Colonic mucosa (tissue), 4 donors: ENCODE results near the gene APOBEC2. TPM values are rescaled to one million over a fixed set of nuclear protein-coding genes. Genes with fewer than 3 reads are reported as not detected.

Source experiments
- DNase-seq: peaks from one replicate; pipeline ENCODE4 v3.0.0-alpha.2; 2020
- H3K27ac ChIP-seq: fragments of 200-600 bp; one replicate; pipeline ENCODE4 v1.8.0; 2021
- H3K27me3 ChIP-seq: fragments of 200-600 bp; one replicate; pipeline ENCODE4 v1.8.0; 2021
- H3K36me3 ChIP-seq: fragments of 200-600 bp; one replicate; pipeline ENCODE4 v1.8.0; 2021
- H3K4me1 ChIP-seq: fragments of 200-600 bp; one replicate; pipeline ENCODE4 v1.8.0; 2021; ENCODE audit warnings: mild to moderate bottlenecking
- H3K4me3 ChIP-seq: fragments of 200-600 bp; one replicate; pipeline ENCODE4 v1.8.0; 2021
- H3K9ac ChIP-seq, 2 donors: one replicate each; pipeline ENCODE4 v1.7.0; 2013; ENCODE audit warnings: control low read depth in 2 of 2, low read depth in 2 of 2, low read length in 2 of 2
- H3K9me3 ChIP-seq: fragments of 200-600 bp; one replicate; pipeline ENCODE4 v1.8.0; 2021
- intact Hi-C: fragments of 100-400 bp; cut with DNase I; formaldehyde crosslinking; loops from one replicate; pipeline ENCODE4 v1.14.1; 2022
- total RNA-seq, 2 donors: library from RNA; stranded (reverse); fragmentation: NEBNext Ultra II Directional in 1 of 2; extraction: Animal tissue kit (Norgen Biotek cat#: 25700) in 1 of 2; gene quantifications; one replicate each; pipeline ENCODE4 v1.2.1, GENCODE V29; 2021
- TF ChIP-seq, protein P1 (sequence below): fragments of 200-600 bp; IDR thresholded peaks from one replicate; pipeline ENCODE4 v1.8.0; 2022; ENCODE audit warnings: antibody characterized with exemption, mild to moderate bottlenecking
- donor health status: healthy.
- donor health status: DM: no; HTN: no; CAD: no.
- donor health status: DM: no; HTN: no; CAD: no.

The APOBEC2 gene
- total RNA-seq, 2 donors from 2014 or later = 0.22 TPM; not detected in 1

DNA sequence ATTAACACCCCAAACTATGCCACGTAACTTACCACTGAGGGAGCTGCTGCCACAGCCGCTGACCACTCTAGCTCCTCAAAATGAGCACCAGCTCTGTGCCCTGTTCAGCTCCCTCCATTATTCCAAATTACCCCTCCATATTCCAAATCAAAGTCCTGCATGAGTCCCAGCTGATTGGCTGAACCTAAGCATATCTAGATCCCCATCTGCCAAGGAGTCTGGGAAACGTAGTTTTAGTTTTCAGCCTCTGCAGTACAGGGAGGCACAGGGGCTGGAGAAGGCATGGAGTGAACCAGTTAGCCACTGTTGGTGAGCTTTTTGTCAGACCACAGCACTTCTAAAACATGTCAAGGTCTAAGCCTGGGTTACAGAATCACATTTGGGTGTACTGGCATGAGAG lies 29.9 kb upstream of the APOBEC2 start:
- Histone ChIP-seq H3K9me3 (no peaks in the 10 kb centered on the region), H3K9ac (no peak overlapping the region), H3K27ac (no peak overlapping the region), H3K4me1 (no peaks in the 10 kb centered on the region), H3K4me3 (no peak overlapping the region), H3K27me3 (no peaks in the 10 kb centered on the region), H3K36me3 (no peaks in the 10 kb centered on the region)
- DNase-seq = no peak
- intact Hi-C loops = no loop called here
- TF ChIP-seq, protein P1, sequence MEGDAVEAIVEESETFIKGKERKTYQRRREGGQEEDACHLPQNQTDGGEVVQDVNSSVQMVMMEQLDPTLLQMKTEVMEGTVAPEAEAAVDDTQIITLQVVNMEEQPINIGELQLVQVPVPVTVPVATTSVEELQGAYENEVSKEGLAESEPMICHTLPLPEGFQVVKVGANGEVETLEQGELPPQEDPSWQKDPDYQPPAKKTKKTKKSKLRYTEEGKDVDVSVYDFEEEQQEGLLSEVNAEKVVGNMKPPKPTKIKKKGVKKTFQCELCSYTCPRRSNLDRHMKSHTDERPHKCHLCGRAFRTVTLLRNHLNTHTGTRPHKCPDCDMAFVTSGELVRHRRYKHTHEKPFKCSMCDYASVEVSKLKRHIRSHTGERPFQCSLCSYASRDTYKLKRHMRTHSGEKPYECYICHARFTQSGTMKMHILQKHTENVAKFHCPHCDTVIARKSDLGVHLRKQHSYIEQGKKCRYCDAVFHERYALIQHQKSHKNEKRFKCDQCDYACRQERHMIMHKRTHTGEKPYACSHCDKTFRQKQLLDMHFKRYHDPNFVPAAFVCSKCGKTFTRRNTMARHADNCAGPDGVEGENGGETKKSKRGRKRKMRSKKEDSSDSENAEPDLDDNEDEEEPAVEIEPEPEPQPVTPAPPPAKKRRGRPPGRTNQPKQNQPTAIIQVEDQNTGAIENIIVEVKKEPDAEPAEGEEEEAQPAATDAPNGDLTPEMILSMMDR = no peak

GRCh38 chr6:41025966-41026530 lies 27.0 kb upstream of the APOBEC2 start:
- TF ChIP-seq, protein P1 = no peak
- Histone ChIP-seq H3K27ac (no peak overlapping the region), H3K4me3 (no peak overlapping the region), H3K4me1 (no peaks in the 10 kb centered on the region), H3K36me3 (no peaks in the 10 kb centered on the region), H3K9ac (no peak overlapping the region), H3K9me3 (no peaks in the 10 kb centered on the region), H3K27me3 (no peaks in the 10 kb centered on the region)
- intact Hi-C loops = loop anchor here (5.0 kb wide), 1 partner anchor 129 kb away; no protein-coding TSS in a partner anchor
- DNase-seq = no peak

- peak overlapping the region; percentile 36 for H3K4me3 ChIP-seq
- no peaks in the 10 kb centered on the region for H3K36me3 ChIP-seq
- TF ChIP-seq, protein P1 = no peak
- DNase-seq = no peak
- H3K27me3 ChIP-seq = no peaks in the 10 kb centered on the region
- H3K9ac ChIP-seq = peak overlapping the region in 1 of 2 donors; percentile 57
- intact Hi-C loops = loop anchor here (5.0 kb wide), 1 partner anchor 130 kb away; no protein-coding TSS in a partner anchor
- peak overlapping the region; percentile 65 for H3K27ac ChIP-seq
- no peaks in the 10 kb centered on the region for H3K9me3 ChIP-seq
- no peaks in the 10 kb centered on the region for H3K4me1 ChIP-seq
Observed at GRCh38 chr6:41027241-41027640, 25.8 kb upstream of the APOBEC2 start.

DNA sequence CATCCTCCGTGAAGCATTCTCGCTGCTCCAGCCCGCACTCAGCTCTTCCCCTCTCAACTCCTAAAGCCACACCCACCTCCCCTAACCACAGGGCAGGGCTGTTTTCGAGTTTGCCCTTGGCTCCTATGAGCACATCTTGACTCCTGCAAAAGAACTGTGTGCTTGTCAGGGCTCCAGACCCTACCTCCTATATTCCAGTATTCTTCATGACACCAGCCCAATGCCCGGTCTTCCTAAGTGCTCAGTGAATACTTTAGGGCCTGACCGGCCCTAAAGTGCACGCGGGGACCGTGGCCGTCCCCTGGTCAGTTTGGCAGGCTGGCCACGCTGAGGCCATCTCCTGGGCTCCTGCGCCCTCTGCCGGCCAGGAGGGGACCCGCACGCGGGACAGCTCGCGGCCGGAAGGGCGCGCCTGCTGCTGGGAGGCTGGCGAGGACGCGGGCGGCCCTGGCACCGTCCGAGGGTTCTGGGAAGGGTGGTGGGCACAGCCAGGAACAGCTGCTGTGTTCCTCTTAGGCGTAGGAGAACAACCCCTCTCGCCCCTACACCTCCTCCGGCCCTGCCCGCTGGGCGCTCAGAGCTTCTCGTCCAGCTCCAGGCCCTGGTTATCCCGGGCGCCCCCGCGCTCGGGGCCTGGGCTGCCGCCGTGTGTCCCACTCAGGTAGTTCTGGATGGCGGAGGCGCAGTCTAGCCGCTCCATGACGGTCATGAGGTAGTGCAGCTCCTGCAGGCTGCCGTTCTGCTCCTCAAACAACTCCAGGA lies 25.0 kb upstream of the APOBEC2 start:
- Histone ChIP-seq H3K27me3 (no peaks in the 10 kb centered on the region), H3K27ac (peak overlapping the region; percentile 65), H3K4me3 (peak overlapping the region; percentile 36), H3K9ac (peak overlapping the region; percentile 57 to 75), H3K4me1 (no peaks in the 10 kb centered on the region), H3K36me3 (no peaks in the 10 kb centered on the region), H3K9me3 (no peaks in the 10 kb centered on the region)
- TF ChIP-seq, protein P1 = peak; percentile 97
- DNase-seq = peak; percentile 89
- intact Hi-C loops = loop anchor here (5.0 kb wide), 1 partner anchor 131 kb away; no protein-coding TSS in a partner anchor

DNA sequence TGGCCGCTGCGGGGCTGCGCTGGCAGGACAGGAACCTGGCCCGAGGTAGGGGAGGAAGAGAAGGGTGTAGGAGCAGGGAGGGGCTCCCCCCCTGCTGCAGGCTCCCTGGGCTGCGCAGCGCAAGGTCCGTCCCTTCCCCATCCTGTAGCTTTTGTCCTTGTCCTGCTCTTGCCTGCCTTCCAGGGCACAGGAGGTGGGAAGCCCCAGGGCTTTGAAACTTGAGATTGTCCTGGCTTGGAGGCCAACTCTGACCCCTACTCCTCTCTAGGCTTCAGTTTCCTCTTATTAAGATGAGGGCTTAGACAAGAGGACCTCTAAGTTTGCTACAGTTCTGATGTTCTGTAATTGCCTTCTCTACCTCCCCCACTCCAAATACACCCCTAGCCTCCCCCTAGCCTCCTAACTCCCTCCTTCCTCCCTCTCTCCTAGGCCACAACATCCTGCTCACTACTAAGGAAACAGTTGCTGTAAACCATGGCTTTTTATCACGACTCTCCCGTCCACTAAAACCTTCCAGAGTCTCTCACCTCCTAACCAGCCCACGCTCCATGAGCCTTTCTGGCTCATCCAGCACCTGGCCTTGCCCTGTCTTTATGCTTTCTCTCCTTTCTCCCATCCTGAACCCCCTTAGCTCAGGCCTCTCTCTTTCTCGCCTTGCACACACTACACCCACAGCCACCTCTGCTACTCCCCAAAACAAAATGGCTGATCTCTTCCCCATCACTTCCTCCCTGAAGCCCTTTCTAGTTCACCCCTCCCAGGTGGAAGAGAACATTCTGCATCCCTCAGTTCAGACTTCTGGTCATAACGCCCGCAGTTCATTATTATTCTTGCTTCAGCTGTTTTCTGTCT lies 24.2 kb upstream of the APOBEC2 start:
- no peaks in the 10 kb centered on the region for H3K9me3 ChIP-seq
- intact Hi-C loops = loop anchor here (5.0 kb wide), 1 partner anchor 131 kb away; no protein-coding TSS in a partner anchor
- H3K4me1 ChIP-seq = no peaks in the 10 kb centered on the region
- TF ChIP-seq, protein P1 = no peak
- peak overlapping the region; percentile 36 for H3K4me3 ChIP-seq
- H3K9ac ChIP-seq = peak overlapping the region; percentile 57 to 75
- H3K27me3 ChIP-seq = no peaks in the 10 kb centered on the region
- DNase-seq = peak; percentile 39
- peak overlapping the region; percentile 65 for H3K27ac ChIP-seq
- no peaks in the 10 kb centered on the region for H3K36me3 ChIP-seq
